ENCODE measurements around the gene SYTL2. TPM values are rescaled to one million over a fixed set of nuclear protein-coding genes. Genes with fewer than 3 reads are reported as not detected.

The SYTL2 gene
- total RNA-seq, 3 donors from 2014 or later = 10.1 to 189 (median 120) TPM

DNA sequence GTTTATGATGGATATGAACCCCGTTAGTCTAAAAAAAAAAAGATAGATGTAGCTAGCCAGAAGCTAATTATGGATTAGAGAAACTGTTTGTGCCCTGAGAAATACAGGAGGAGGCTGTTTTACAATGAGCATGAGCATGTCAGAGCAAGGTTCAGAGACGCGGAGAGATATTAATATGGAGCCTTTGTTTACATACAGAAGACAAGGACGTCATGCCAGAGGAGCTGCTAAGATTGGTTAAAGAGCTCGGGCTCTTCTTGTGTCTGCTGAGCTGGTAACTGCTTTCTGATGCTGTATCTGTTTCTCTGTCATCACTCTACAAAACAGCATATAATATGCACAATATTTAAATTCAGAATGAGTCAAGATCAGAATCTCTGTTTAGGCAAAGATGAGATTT, 100.0 kb downstream of the SYTL2 start:
- no peaks in the 10 kb centered on the region for H3K9me3 ChIP-seq
- H3K4me1 ChIP-seq = no peaks in the 10 kb centered on the region
- H3K27me3 ChIP-seq = no peaks in the 10 kb centered on the region
- intact Hi-C loops (cut with DNase I; ENCODE audit: low total_unique reads) = no loop called here
- TF ChIP-seq POLR2A (IDR thresholded peaks at IDR 0.05) (no peak), POLR2AphosphoS5 (IDR thresholded peaks at IDR 0.05) (no peak)
- TF ChIP-seq, protein P1, sequence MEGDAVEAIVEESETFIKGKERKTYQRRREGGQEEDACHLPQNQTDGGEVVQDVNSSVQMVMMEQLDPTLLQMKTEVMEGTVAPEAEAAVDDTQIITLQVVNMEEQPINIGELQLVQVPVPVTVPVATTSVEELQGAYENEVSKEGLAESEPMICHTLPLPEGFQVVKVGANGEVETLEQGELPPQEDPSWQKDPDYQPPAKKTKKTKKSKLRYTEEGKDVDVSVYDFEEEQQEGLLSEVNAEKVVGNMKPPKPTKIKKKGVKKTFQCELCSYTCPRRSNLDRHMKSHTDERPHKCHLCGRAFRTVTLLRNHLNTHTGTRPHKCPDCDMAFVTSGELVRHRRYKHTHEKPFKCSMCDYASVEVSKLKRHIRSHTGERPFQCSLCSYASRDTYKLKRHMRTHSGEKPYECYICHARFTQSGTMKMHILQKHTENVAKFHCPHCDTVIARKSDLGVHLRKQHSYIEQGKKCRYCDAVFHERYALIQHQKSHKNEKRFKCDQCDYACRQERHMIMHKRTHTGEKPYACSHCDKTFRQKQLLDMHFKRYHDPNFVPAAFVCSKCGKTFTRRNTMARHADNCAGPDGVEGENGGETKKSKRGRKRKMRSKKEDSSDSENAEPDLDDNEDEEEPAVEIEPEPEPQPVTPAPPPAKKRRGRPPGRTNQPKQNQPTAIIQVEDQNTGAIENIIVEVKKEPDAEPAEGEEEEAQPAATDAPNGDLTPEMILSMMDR (IDR thresholded peaks at IDR 0.05) = no peak
- H3K36me3 ChIP-seq = no peaks in the 10 kb centered on the region
- no peak for DNase-seq (ENCODE audit: low spot score in 2 of 2)
- no peak overlapping the region for H3K4me3 ChIP-seq
- H3K27ac ChIP-seq = no peak overlapping the region

DNA sequence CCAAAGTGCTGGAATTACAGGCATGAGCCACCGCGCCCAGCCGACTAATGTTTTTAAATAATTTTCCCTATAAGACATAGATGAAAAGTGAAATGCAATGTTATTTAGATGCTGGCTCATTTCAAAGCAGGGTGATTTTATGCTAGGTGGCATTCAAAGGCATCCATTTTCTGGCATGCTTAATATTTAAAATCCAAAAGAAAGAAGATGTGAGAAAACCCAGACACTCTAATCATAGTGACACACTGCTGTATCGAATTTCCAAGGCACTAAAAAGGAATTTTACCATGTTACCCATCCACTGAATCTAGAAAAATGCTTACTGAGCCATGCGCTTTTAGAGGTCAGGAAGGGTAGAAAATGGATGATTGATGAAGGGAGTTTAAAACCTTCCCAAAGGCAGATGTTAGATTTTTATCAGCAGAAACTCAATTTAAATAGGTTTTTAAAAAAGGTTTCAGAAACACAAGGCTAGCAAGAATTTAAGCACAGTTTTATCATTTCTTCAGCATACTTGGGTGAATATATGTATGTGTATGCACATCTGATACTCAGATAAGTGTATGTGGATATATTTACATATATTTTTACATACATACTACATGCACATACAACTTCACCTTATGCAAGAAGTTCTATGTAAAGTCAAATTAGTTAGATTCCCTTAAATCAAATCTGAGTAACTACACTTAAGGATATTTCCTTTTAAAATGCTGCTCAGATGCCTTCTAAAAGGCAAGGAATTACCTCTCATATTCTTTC, 100.8 kb downstream of the SYTL2 start:
- Histone ChIP-seq H3K27me3 (no peaks in the 10 kb centered on the region), H3K4me3 (no peak overlapping the region), H3K9me3 (no peaks in the 10 kb centered on the region), H3K27ac (no peak overlapping the region), H3K36me3 (no peaks in the 10 kb centered on the region), H3K4me1 (no peaks in the 10 kb centered on the region)
- TF ChIP-seq POLR2A (IDR thresholded peaks at IDR 0.05) = no peak
- TF ChIP-seq POLR2AphosphoS5 (IDR thresholded peaks at IDR 0.05) = no peak
- TF ChIP-seq, protein P1 (IDR thresholded peaks at IDR 0.05) = no peak
- no peak for DNase-seq (ENCODE audit: low spot score in 2 of 2)
- intact Hi-C loops (cut with DNase I; ENCODE audit: low total_unique reads) = no loop called here

DNA sequence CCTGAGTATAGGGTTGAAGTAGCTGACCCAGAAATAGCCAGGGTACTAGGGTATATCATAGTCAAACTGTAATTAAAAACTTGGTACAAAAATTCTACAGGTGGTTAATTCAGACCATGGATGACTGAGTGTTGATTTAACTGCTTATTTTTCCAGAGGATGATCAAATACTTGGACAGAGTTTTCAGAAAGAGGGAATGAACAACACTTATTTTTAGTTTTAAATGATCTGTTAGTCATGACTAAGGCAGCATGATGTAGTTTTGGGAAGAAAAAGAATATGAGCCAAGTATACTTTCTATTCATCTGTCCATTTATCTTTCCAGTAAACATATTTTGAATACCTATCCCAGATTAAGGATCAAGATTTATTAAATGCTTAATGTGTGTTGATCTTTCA, 105.1 kb downstream of the SYTL2 start:
- no peaks in the 10 kb centered on the region for H3K4me1 ChIP-seq
- H3K36me3 ChIP-seq = no peaks in the 10 kb centered on the region
- TF ChIP-seq, protein P1 (IDR thresholded peaks at IDR 0.05) = no peak
- no peak for TF ChIP-seq POLR2A (IDR thresholded peaks at IDR 0.05)
- no peak for TF ChIP-seq POLR2AphosphoS5 (IDR thresholded peaks at IDR 0.05)

DNA sequence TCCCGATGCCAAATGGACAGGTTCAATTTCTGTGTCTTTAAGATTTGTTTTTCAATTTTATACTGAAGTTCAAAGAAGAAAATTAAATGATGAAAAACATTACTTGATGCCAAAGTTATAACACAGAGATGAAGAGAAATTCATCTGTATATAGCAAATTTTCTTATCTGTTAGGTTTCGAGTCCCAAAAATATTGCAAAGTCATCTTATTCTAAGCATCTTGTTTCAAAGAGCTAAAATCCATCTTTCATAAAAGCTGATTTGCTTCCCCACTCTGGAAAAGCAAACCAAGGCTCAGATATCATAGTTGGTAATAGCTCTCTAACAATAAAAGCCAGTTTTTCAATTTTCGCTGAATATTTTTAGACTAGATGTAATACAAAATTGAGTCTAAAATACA, 106.0 kb downstream of the SYTL2 start:
- no peaks in the 10 kb centered on the region for H3K27me3 ChIP-seq
- intact Hi-C loops (cut with DNase I; ENCODE audit: low total_unique reads) = no loop called here
- H3K27ac ChIP-seq = no peak overlapping the region

More for the DNA sequence above, 105.1 kb downstream of the SYTL2 start:
- no peak overlapping the region for H3K27ac ChIP-seq
- DNase-seq (ENCODE audit: low spot score in 2 of 2) = no peak
- H3K27me3 ChIP-seq = no peaks in the 10 kb centered on the region
- H3K9me3 ChIP-seq = no peaks in the 10 kb centered on the region
- no peak overlapping the region for H3K4me3 ChIP-seq
- intact Hi-C loops (cut with DNase I; ENCODE audit: low total_unique reads) = no loop called here

More for the DNA sequence above, 106.0 kb downstream of the SYTL2 start:
- TF ChIP-seq POLR2AphosphoS5 (IDR thresholded peaks at IDR 0.05) = no peak
- TF ChIP-seq, protein P1 (IDR thresholded peaks at IDR 0.05) = no peak
- no peak for TF ChIP-seq POLR2A (IDR thresholded peaks at IDR 0.05)
- no peaks in the 10 kb centered on the region for H3K9me3 ChIP-seq
- no peaks in the 10 kb centered on the region for H3K4me1 ChIP-seq
- H3K36me3 ChIP-seq = no peaks in the 10 kb centered on the region
- no peak for DNase-seq (ENCODE audit: low spot score in 2 of 2)
- H3K4me3 ChIP-seq = no peak overlapping the region

Measured in breast epithelium (tissue), 4 donors.